ENCODE measurements around the gene BMERB1.
"Not testable (repeated sequence)": the region's sequence is repeated elsewhere in the genome, so short reads cannot be mapped to it uniquely, and the experiment has no call there.

Gene BMERB1

GRCh38 chr16:15434425-15435215, at the start of gene BMERB1:
BMERB1 (plus strand) TSS chr16:15434588; CDS start chr16:15434654, 66 bp downstream.
- DNase-seq, result peak; percentile 85

GRCh38 chr16:15388060-15388459, 46.3 kb upstream of the BMERB1 start:
- not testable (repeated sequence) for DNase-seq

GRCh38 chr16:15389916-15390315, 44.5 kb upstream of the BMERB1 start:
- not testable (repeated sequence) for DNase-seq

- not testable (repeated sequence) for DNase-seq
Observed at GRCh38 chr16:15393025-15393424, 41.4 kb upstream of the BMERB1 start.

- DNase-seq, result peak; percentile 27
Observed at GRCh38 chr16:15395631-15396508, 38.5 kb upstream of the BMERB1 start, which contains the start of gene MPV17L. MPV17L (plus strand) TSS chr16:15395754; CDS start chr16:15395898, 144 bp downstream.

GRCh38 chr16:15396509-15396829, 37.9 kb upstream of the BMERB1 start:
- DNase-seq, result not testable (repeated sequence)

- DNase-seq, result no peak
Observed at GRCh38 chr16:15396948-15397594, 37.3 kb upstream of the BMERB1 start.

- DNase-seq, result no peak
Observed at GRCh38 chr16:15398618-15399316, 35.6 kb upstream of the BMERB1 start.

GRCh38 chr16:15399317-15399716, 35.1 kb upstream of the BMERB1 start:
- DNase-seq, result no peak

- DNase-seq, result not testable (repeated sequence)
Observed at GRCh38 chr16:15400314-15400713, 34.1 kb upstream of the BMERB1 start.

- DNase-seq, result no peak
Observed at GRCh38 chr16:15401972-15402371, 32.4 kb upstream of the BMERB1 start.

GRCh38 chr16:15403392-15403995, 30.9 kb upstream of the BMERB1 start:
- DNase-seq, result no peak

- not testable (repeated sequence) for DNase-seq
Observed at GRCh38 chr16:15404091-15404490, 30.3 kb upstream of the BMERB1 start.

- DNase-seq, result no peak
Observed at GRCh38 chr16:15404792-15405191, 29.6 kb upstream of the BMERB1 start.

- DNase-seq, result not testable (repeated sequence)
Observed at GRCh38 chr16:15407756-15408155, 26.6 kb upstream of the BMERB1 start.

GRCh38 chr16:15409476-15409875, 24.9 kb upstream of the BMERB1 start:
- DNase-seq, result not testable (repeated sequence)

- no peak for DNase-seq
Observed at GRCh38 chr16:15415511-15415985, 18.8 kb upstream of the BMERB1 start.

- DNase-seq, result no peak
Observed at GRCh38 chr16:15417197-15417596, 17.2 kb upstream of the BMERB1 start.

- DNase-seq, result no peak
Observed at GRCh38 chr16:15418206-15418605, 16.2 kb upstream of the BMERB1 start.

- DNase-seq, result not testable (repeated sequence)
Observed at GRCh38 chr16:15421696-15422095, 12.7 kb upstream of the BMERB1 start.

GRCh38 chr16:15422222-15422621, 12.2 kb upstream of the BMERB1 start:
- no peak for DNase-seq

- DNase-seq, result no peak
Observed at GRCh38 chr16:15425861-15426260, 8.5 kb upstream of the BMERB1 start.

All from stimulated activated CD4-positive, alpha-beta T cell treated with anti-CD3 and anti-CD28 coated beads, Interleukin-15, amount 100 ng/mL, for 24 hours (primary cell).